Vagina (tissue), 2 donors: ENCODE measurements around the gene OLR1.

Source experiments
- POLR2A ChIP-seq, 2 donors: fragments of 450-650 bp; IDR thresholded peaks; one replicate each; pipeline ENCODE4 v1.6.1; 2017; ENCODE audit warnings: antibody characterized with exemption in 2 of 2, mild to moderate bottlenecking in 2 of 2, moderate library complexity in 2 of 2
- POLR2AphosphoS5 ChIP-seq, 2 donors: sonication (generic); formaldehyde crosslinking; IDR thresholded peaks; one replicate each; pipeline ENCODE4 v1.9.0; 2017; ENCODE audit warnings: antibody characterized with exemption in 2 of 2, mild to moderate bottlenecking in 2 of 2, low read depth in 1 of 2; ENCODE audit not compliant: insufficient read depth in 1 of 2
- TF ChIP-seq, protein P1 (sequence below), 3 experiments: fragments of 450-650 bp in 2 of 3; fragments of 200-600 bp in 1 of 3; sonication (generic) in 1 of 3; IDR thresholded peaks; one replicate each; pipeline ENCODE4 v1.5.1; 2017 to 2019; ENCODE audit warnings: antibody characterized with exemption in 3 of 3, mild to moderate bottlenecking in 2 of 3, moderate library complexity in 2 of 3

DNA sequence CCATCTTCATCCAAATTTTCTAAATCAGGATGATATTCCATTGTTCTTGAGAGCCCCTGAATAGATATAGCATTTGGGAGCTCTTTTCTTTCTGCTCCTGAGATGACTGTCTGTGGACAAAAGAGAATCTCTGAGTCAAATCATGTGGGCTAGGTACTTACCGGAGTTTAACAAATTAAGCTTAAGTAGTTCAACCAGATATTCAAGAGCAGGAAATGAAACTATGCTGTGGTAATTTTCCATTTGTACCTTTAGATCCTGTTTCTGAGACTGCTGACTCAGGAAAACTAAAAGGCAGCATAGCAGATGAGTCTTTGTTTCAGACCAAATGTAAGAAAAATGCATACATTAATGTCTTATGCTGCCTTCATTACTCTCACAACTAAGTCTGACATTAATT is 41.9 kb downstream of the OLR1 start, which contains the start of gene CLEC7A:
- TF ChIP-seq, protein P1, sequence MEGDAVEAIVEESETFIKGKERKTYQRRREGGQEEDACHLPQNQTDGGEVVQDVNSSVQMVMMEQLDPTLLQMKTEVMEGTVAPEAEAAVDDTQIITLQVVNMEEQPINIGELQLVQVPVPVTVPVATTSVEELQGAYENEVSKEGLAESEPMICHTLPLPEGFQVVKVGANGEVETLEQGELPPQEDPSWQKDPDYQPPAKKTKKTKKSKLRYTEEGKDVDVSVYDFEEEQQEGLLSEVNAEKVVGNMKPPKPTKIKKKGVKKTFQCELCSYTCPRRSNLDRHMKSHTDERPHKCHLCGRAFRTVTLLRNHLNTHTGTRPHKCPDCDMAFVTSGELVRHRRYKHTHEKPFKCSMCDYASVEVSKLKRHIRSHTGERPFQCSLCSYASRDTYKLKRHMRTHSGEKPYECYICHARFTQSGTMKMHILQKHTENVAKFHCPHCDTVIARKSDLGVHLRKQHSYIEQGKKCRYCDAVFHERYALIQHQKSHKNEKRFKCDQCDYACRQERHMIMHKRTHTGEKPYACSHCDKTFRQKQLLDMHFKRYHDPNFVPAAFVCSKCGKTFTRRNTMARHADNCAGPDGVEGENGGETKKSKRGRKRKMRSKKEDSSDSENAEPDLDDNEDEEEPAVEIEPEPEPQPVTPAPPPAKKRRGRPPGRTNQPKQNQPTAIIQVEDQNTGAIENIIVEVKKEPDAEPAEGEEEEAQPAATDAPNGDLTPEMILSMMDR (IDR thresholded peaks at IDR 0.05): no peak
- TF ChIP-seq POLR2AphosphoS5 (IDR thresholded peaks at IDR 0.05; ENCODE audit: insufficient read depth in 1 of 2, low read depth in 1 of 2) (peak in 1 of 2 donors; percentile 76), POLR2A (IDR thresholded peaks at IDR 0.05) (no peak)
